ENCODE results near the gene NXPE1. TPM values are rescaled to one million over a fixed set of nuclear protein-coding genes. Genes with fewer than 3 reads are reported as not detected.
"Not testable (repeated sequence)": the region's sequence is repeated elsewhere in the genome, so short reads cannot be mapped to it uniquely, and the experiment has no call there.

NXPE1 gene
- total and polyA plus RNA-seq, 2 experiments from 2014 or later = not detected

DNA sequence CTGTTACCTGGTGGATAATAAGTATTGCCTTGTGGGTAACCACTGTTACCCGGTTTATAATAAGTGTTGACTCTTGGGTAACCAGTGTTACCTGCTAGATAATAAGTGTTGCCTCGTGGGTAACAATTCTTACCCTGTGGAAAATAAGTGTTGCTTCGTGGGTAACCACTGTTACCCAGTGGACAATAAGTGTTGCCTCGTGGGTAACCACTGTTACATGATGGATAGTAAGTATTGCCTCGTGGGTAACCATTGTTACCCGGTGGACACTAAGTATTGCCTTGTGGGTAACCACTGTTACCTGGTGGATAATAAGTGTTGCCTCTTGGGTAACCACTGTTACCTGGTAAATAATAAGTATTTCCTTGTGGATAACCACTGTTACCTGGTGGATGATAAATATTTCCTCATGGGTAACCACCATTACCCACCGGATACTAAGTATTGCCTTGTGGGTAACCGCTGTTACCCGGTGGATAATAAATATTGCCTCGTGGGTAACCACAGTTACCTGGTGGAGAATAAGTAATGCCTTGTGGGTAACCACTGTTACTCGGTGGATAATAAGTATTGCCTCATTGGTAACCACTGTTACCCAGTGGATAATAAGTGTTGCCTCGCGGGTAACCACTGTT lies 44.6 kb upstream of the NXPE1 start:
- H3K9me3 Mint-ChIP-seq = peaks cover 29% of the 10 kb centered on the region
- no peak for DNase-seq (ENCODE audit: low spot score)

DNA sequence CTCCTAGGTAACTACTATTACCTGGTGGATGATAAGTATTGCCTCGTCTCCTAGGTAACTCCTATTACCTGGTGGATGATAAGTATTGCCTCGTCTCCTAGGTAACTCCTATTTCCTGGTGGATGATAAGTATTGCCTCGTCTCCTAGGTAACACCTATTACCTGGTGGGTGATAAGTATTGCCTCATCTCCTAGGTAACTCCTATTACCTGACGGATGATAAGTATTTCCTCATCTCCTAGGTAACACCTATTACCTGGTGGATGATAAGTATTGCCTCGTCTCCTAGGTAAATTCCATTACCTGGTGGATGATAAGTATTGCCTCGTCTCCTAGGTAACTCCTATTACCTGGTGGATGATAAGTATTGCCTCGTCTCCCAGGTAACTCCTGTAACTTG lies 43.5 kb upstream of the NXPE1 start:
- H3K4me1 ChIP-seq (ENCODE audit: insufficient read depth); H3K4me1 Mint-ChIP-seq; H3K36me3 Mint-ChIP-seq (ENCODE audit: low read depth); H3K27ac Mint-ChIP-seq; H3F3A ChIP-seq (replicated peaks; ENCODE audit: low read depth); H3K79me2 ChIP-seq (replicated peaks; ENCODE audit: insufficient read depth); DNase-seq (ENCODE audit: low spot score); H3K27me3 ChIP-seq (ENCODE audit: insufficient read depth); H3K4me2 ChIP-seq; H3K4me3 Mint-ChIP-seq; H3K27ac ChIP-seq (ENCODE audit: low read depth); H3K4me3 ChIP-seq; H4K20me1 ChIP-seq (replicated peaks; ENCODE audit: insufficient read depth); H2AFZ ChIP-seq; H3K9me2 ChIP-seq (ENCODE audit: insufficient read depth); ATAC-seq; H3K36me3 ChIP-seq (ENCODE audit: insufficient read depth); H3K27me3 Mint-ChIP-seq (ENCODE audit: insufficient read depth, low read depth, poor library complexity): not testable (repeated sequence)
- H3K9me3 Mint-ChIP-seq = peaks cover 27% of the 10 kb centered on the region

More for the DNA sequence above, 44.6 kb upstream of the NXPE1 start:
- H3K9me2 ChIP-seq (ENCODE audit: insufficient read depth) = no peaks in the 10 kb centered on the region; the same call in 1 of the 2 replicates
- TF ChIP-seq ZNF114 (CRISPR knock-in tag; IDR thresholded peaks at IDR 0.05) (no peak), STAT1 (IDR thresholded peaks at IDR 0.05; ENCODE audit: unreplicated experiment) (no peak), ZNF462 (CRISPR knock-in tag; IDR thresholded peaks at IDR 0.05) (no peak), NANOG (IDR thresholded peaks at IDR 0.05; ENCODE audit: borderline replicate concordance) (no peak), JUNB (IDR thresholded peaks at IDR 0.05; ENCODE audit: unreplicated experiment) (no peak)
- peaks cover 2% of the 10 kb centered on the region for H3K27me3 Mint-ChIP-seq (ENCODE audit: insufficient read depth, low read depth, poor library complexity)
- H3K27ac ChIP-seq (ENCODE audit: low read depth) = no peak overlapping the region
- no peaks in the 10 kb centered on the region for H4K20me1 ChIP-seq (replicated peaks; ENCODE audit: insufficient read depth)
- no peak overlapping the region for H3K27ac Mint-ChIP-seq
- no peak for ATAC-seq
- H3K79me2 ChIP-seq (replicated peaks; ENCODE audit: insufficient read depth) = no peaks in the 10 kb centered on the region
- 0 out of 3 replicates have a peak, but pooled peaks cover 2% of the 10 kb centered on the region for H3K36me3 Mint-ChIP-seq (ENCODE audit: low read depth)
- H3K27me3 ChIP-seq (ENCODE audit: insufficient read depth) = no peaks in the 10 kb centered on the region
- H3F3A ChIP-seq (replicated peaks; ENCODE audit: low read depth) = peaks cover 4% of the 10 kb centered on the region; the same call in 1 of the 2 replicates
- no peaks in the 10 kb centered on the region for H3K4me1 ChIP-seq (ENCODE audit: insufficient read depth)
- H3K4me3 Mint-ChIP-seq = no peak overlapping the region
- no peak overlapping the region for H2AFZ ChIP-seq
- no peak overlapping the region for H3K4me2 ChIP-seq
- H3K4me1 Mint-ChIP-seq = no peaks in the 10 kb centered on the region
- H3K4me3 ChIP-seq = no peak overlapping the region
- no peaks in the 10 kb centered on the region for H3K36me3 ChIP-seq (ENCODE audit: insufficient read depth)

Data from GM23338 (cell line).